H1 (cell line): ENCODE measurements around the gene CD247. TPM values are rescaled to one million over a fixed set of nuclear protein-coding genes. Genes with fewer than 3 reads are reported as not detected.

ENCODE experiments used
- CTCF ChIA-PET: fragments of 300-600 bp; sonication (Branson Sonifier 250); formaldehyde crosslinking; loops from one replicate; lab custom pipeline; 2021; ENCODE audit not compliant: partially characterized antibody; lab: Charles Lee
- POLR2A ChIA-PET: fragments of 300-600 bp; sonication (Branson Sonifier 250); formaldehyde crosslinking; loops from one replicate; lab custom pipeline; 2021; ENCODE audit warnings: inconsistent platforms; ENCODE audit not compliant: partially characterized antibody; lab: Charles Lee
- DNase-seq, 2 experiments: peaks; one replicate each; pipeline versions ENCODE4 v3.0.0 to v3.0.0-alpha.2; 2010 to 2022; ENCODE audit warnings: low spot score in 2 of 2, low read depth in 1 of 2, mixed read lengths in 1 of 2
- FAIRE-seq: peaks from 2 replicates; lab custom pipeline; 2011; peaks lifted over from hg19 to GRCh38; lab: Jason Lieb, UNC
- H2AFZ ChIP-seq: 2 replicates; pipeline ENCODE4 v1.8.1; 2012; ENCODE audit warnings: low read length, inconsistent platforms
- H2AK5ac ChIP-seq: 2 replicates; pipeline ENCODE4 v1.6.1; 2013; ENCODE audit warnings: low read depth, low read length
- H2BK120ac ChIP-seq: replicated peaks from 2 replicates; pipeline ENCODE3; 2013; ENCODE audit warnings: low read depth, low read length, inconsistent platforms
- H2BK12ac ChIP-seq: 2 replicates; pipeline ENCODE4 v1.6.1; 2013; ENCODE audit warnings: low read depth, low read length
- H2BK15ac ChIP-seq: 2 replicates; pipeline ENCODE4 v1.6.1; 2013; ENCODE audit warnings: low read length
- H2BK20ac ChIP-seq: 2 replicates; pipeline ENCODE4 v1.6.1; 2013; ENCODE audit warnings: low read length
- H2BK5ac ChIP-seq: 2 replicates; pipeline ENCODE4 v1.6.1; 2013; ENCODE audit warnings: low read depth, low read length
- H3K14ac ChIP-seq: 2 replicates; pipeline ENCODE4 v1.6.1; 2013; ENCODE audit warnings: inconsistent platforms; ENCODE audit not compliant: insufficient read length
- H3K18ac ChIP-seq: 2 replicates; pipeline ENCODE4 v1.6.1; 2013; ENCODE audit warnings: low read length; ENCODE audit errors: extremely low read depth
- H3K23ac ChIP-seq: 2 replicates; pipeline ENCODE4 v1.6.1; 2013; ENCODE audit warnings: inconsistent platforms; ENCODE audit not compliant: insufficient read length
- H3K23me2 ChIP-seq: 2 replicates; pipeline ENCODE4 v1.6.1; 2013; ENCODE audit warnings: low read depth, low read length
- H3K27ac ChIP-seq: 2 replicates; pipeline ENCODE4 v1.6.1; 2011; ENCODE audit warnings: low read depth, low read length, inconsistent platforms
- H3K27me3 ChIP-seq, 4 experiments: replicated peaks in 1 of 4; 1 replicate in 1 of 4; 2 replicates in 3 of 4; pipeline versions ENCODE4 v1.6.1 to v1.8.1; 2011 to 2013; ENCODE audit warnings: low read length in 3 of 4, mild to moderate bottlenecking in 3 of 4, inconsistent platforms in 2 of 4, mixed read lengths in 2 of 4, moderate library complexity in 1 of 4; ENCODE audit not compliant: control insufficient read depth in 3 of 4, insufficient read depth in 3 of 4; ENCODE audit errors: extremely low read depth in 1 of 4
- H3K36me3 ChIP-seq, 4 experiments: 2 replicates each; pipeline versions ENCODE4 v1.6.1 to v1.8.1; 2011 to 2013; ENCODE audit warnings: mild to moderate bottlenecking in 4 of 4, low read length in 3 of 4, moderate library complexity in 2 of 4, control low read depth in 1 of 4, inconsistent platforms in 1 of 4; ENCODE audit not compliant: insufficient read depth in 4 of 4, control insufficient read depth in 2 of 4
- H3K4ac ChIP-seq: replicated peaks from 2 replicates; pipeline ENCODE3; 2013; ENCODE audit warnings: low read length, low read depth, mixed read lengths, inconsistent platforms; ENCODE audit not compliant: insufficient read length
- H3K4me1 ChIP-seq, 4 experiments: replicated peaks in 1 of 4; 1 replicate in 1 of 4; 2 replicates in 3 of 4; pipeline versions ENCODE4 v1.6.1 to v1.8.1; 2011 to 2013; ENCODE audit warnings: low read length in 3 of 4, inconsistent platforms in 2 of 4, mixed read lengths in 1 of 4; ENCODE audit not compliant: insufficient read depth in 4 of 4, control insufficient read depth in 3 of 4
- H3K4me2 ChIP-seq, 2 experiments: 2 replicates each; pipeline versions ENCODE4 v1.6.1 to v1.8.1; 2011 to 2013; ENCODE audit warnings: low read depth in 2 of 2, low read length in 2 of 2, control low read depth in 1 of 2, inconsistent platforms in 1 of 2, mild to moderate bottlenecking in 1 of 2; ENCODE audit not compliant: insufficient read depth in 1 of 2
- H3K4me3 ChIP-seq, 4 experiments: fragments of 200-600, 300-600 bp in 1 of 4; sonication (generic), shearing (Covaris generic), sonication (Bioruptor Twin) in 1 of 4; 2 replicates each; pipeline versions ENCODE4 v1.5.1 to v1.8.1; 2011 to 2016; ENCODE audit warnings: low read length in 4 of 4, low read depth in 3 of 4, control low read depth in 2 of 4, inconsistent platforms in 2 of 4, mild to moderate bottlenecking in 2 of 4, mixed read lengths in 1 of 4, moderate library complexity in 1 of 4; ENCODE audit not compliant: insufficient read depth in 2 of 4; ENCODE audit errors: extremely low read depth in 1 of 4
- H3K56ac ChIP-seq: replicated peaks from 2 replicates; pipeline ENCODE3; 2013; ENCODE audit warnings: low read depth, mild to moderate bottlenecking, mixed read lengths, low read length, inconsistent platforms; ENCODE audit not compliant: insufficient read length
- H3K79me1 ChIP-seq: 2 replicates; pipeline ENCODE4 v1.6.1; 2013; ENCODE audit warnings: low read depth, low read length, control low read depth
- H3K79me2 ChIP-seq, 2 experiments: 2 replicates each; pipeline versions ENCODE4 v1.6.1 to v1.8.1; 2012 to 2013; ENCODE audit warnings: low read length in 2 of 2, mild to moderate bottlenecking in 2 of 2, inconsistent platforms in 1 of 2; ENCODE audit not compliant: insufficient read depth in 2 of 2, control insufficient read depth in 1 of 2
- H3K9ac ChIP-seq, 4 experiments: replicated peaks in 1 of 4; 1 replicate in 1 of 4; 2 replicates in 3 of 4; pipeline versions ENCODE4 v1.6.1 to v1.8.1; 2011 to 2013; ENCODE audit warnings: low read depth in 3 of 4, low read length in 3 of 4, control low read depth in 2 of 4, mild to moderate bottlenecking in 2 of 4, moderate library complexity in 2 of 4, inconsistent platforms in 1 of 4; ENCODE audit errors: extremely low read depth in 1 of 4
- H3K9me3 ChIP-seq, 2 experiments: 2 replicates each; pipeline versions ENCODE4 v1.6.1 to v1.8.1; 2012 to 2013; ENCODE audit warnings: mild to moderate bottlenecking in 2 of 2, moderate library complexity in 2 of 2, control low read depth in 1 of 2, inconsistent platforms in 1 of 2, low read depth in 1 of 2, low read length in 1 of 2, mixed read lengths in 1 of 2; ENCODE audit not compliant: insufficient read depth in 2 of 2
- H4K20me1 ChIP-seq, 2 experiments: replicated peaks in 1 of 2; 2 replicates each; pipeline versions ENCODE3 to v1.8.1; 2011 to 2013; ENCODE audit warnings: inconsistent platforms in 2 of 2, low read length in 2 of 2, mild to moderate bottlenecking in 1 of 2; ENCODE audit not compliant: insufficient read depth in 2 of 2, control insufficient read depth in 1 of 2
- H4K5ac ChIP-seq: 2 replicates; pipeline ENCODE4 v1.6.1; 2013; ENCODE audit warnings: low read length, low read depth, mixed read lengths, inconsistent platforms; ENCODE audit not compliant: insufficient read length
- H4K8ac ChIP-seq: 2 replicates; pipeline ENCODE4 v1.8.0; 2013; ENCODE audit warnings: mild to moderate bottlenecking, moderate library complexity, low read length, inconsistent platforms; ENCODE audit not compliant: insufficient read depth; ENCODE audit errors: extremely low read depth
- H4K91ac ChIP-seq: replicated peaks from 2 replicates; pipeline ENCODE3; 2013; ENCODE audit warnings: low read length, mixed read lengths, inconsistent platforms; ENCODE audit not compliant: insufficient read length
- SIX5 ChIP-seq: IDR thresholded peaks from 2 replicates; pipeline ENCODE4 v1.6.1; 2011; ENCODE audit warnings: mild to moderate bottlenecking, low read depth, low read length
- polyA plus RNA-seq, 7 experiments: library from polyadenylated mRNA; depleted of rRNA in 3 of 7; stranded (reverse) in 5 of 7; unstranded in 2 of 7; fragments of >200 nt in 5 of 7; fragments of 200-250 nt in 2 of 7; gene quantifications; 1 replicate in 5 of 7; 2 replicates in 1 of 7; 4 replicates in 1 of 7; pipeline versions ENCODE4 v1.2.1 to v1.2.3, GENCODE V29; 2011 to 2013; ENCODE audit warnings: missing spikeins in 2 of 7, mixed read lengths in 2 of 7
- total RNA-seq: library from RNA; stranded (reverse); fragmentation: NEBNext Ultra II Directional; extraction: Animal tissue kit (Norgen Biotek cat#: 25700); gene quantifications from 2 replicates; pipeline ENCODE4 v1.2.1, GENCODE V29; 2021

The CD247 gene
- total and polyA plus RNA-seq, 2 of the 8 experiments (the other 6 are each of a cell fraction or from before 2014, with no cell fraction given) = 2.0 to 2.2 TPM

- POLR2A ChIA-PET = no interaction called here
- no peak for TF ChIP-seq SIX5
- no peak for DNase-seq
- Histone ChIP-seq H3K36me3 (peaks cover 0 to 16% (median 4%) of the 10 kb centered on the region in 4 experiments; a peak in 4 of 8 replicates), H2BK15ac (no peak overlapping the region), H3K79me2 (no peaks in the 10 kb centered on the region), H3K79me1 (no peaks in the 10 kb centered on the region), H3K23me2 (peaks cover 2% of the 10 kb centered on the region; the same call in 1 of the 2 replicates), H3K56ac (no peak overlapping the region), H2BK20ac (no peak overlapping the region), H3K14ac (no peak overlapping the region), H2AK5ac (no peak overlapping the region), H4K8ac (no peak overlapping the region), H3K4ac (no peak overlapping the region), H4K20me1 (no peaks in the 10 kb centered on the region), H2BK12ac (no peak overlapping the region), H4K5ac (no peak overlapping the region), H3K9ac (no peak overlapping the region), H3K27ac (no peak overlapping the region), H3K23ac (no peak overlapping the region), H4K91ac (no peak overlapping the region), H3K4me1 (no peaks in the 10 kb centered on the region; a peak in 2 of 7 replicates), H3K9me3 (no peaks in the 10 kb centered on the region), H3K27me3 (no peaks in the 10 kb centered on the region), H3K4me2 (no peak overlapping the region), H2AFZ (no peak overlapping the region), H3K18ac (no peak overlapping the region), H2BK5ac (no peak overlapping the region), H2BK120ac (no peak overlapping the region), H3K4me3 (no peak overlapping the region)
- FAIRE-seq = no peak
- CTCF ChIA-PET = interaction anchor here (0.9 to 2.6 kb wide), 5 partner anchors 9 to 115 kb away, joined by 3 to 12 read pairs (median 4); no protein-coding TSS in a partner anchor
Measured at GRCh38 chr1:167418391-167418790, 99.9 kb downstream of the CD247 start.
